DOHH2 (cell line): ENCODE measurements around the gene DDX1.

Source experiments
- H3F3A ChIP-seq: fragments of 200-600 bp; sonication (generic), shearing (Covaris generic); 2 replicates; pipeline ENCODE4 v1.6.0; 2016; ENCODE audit warnings: antibody characterized with exemption, mild to moderate bottlenecking; ENCODE audit not compliant: control insufficient read depth, insufficient read depth
- H3K27ac ChIP-seq: fragments of 200-600 bp; sonication (generic); 2 replicates; pipeline ENCODE4 v1.5.1; 2014; ENCODE audit warnings: low read depth, mild to moderate bottlenecking, low read length, moderate library complexity
- H3K27me3 ChIP-seq: fragments of 200-600 bp; sonication (generic); 2 replicates; pipeline ENCODE4 v1.6.1; 2014; ENCODE audit warnings: mild to moderate bottlenecking, low read length, mixed read lengths; ENCODE audit not compliant: control insufficient read depth
- H3K36me3 ChIP-seq: fragments of 200-600 bp; sonication (generic); 2 replicates; pipeline ENCODE4 v1.6.1; 2014; ENCODE audit warnings: mild to moderate bottlenecking, low read length, moderate library complexity, mixed read lengths; ENCODE audit not compliant: control insufficient read depth
- H3K4me1 ChIP-seq: fragments of 200-600 bp; sonication (generic); 2 replicates; pipeline ENCODE4 v1.6.1; 2014; ENCODE audit warnings: mild to moderate bottlenecking, low read length, mixed read lengths; ENCODE audit not compliant: control insufficient read depth
- H3K4me2 ChIP-seq: fragments of 200-600 bp; sonication (generic); 2 replicates; pipeline ENCODE4 v1.6.0; 2014; ENCODE audit warnings: mild to moderate bottlenecking, low read length, moderate library complexity
- H3K4me3 ChIP-seq: fragments of 200-600 bp; sonication (generic); 2 replicates; pipeline ENCODE4 v1.5.1; 2014; ENCODE audit warnings: mild to moderate bottlenecking, low read length, mixed read lengths
- H3K79me2 ChIP-seq: fragments of 200-600 bp; sonication (generic); 2 replicates; pipeline ENCODE4 v1.6.1; 2014; ENCODE audit warnings: mild to moderate bottlenecking, low read length, mixed read lengths; ENCODE audit not compliant: control insufficient read depth
- H3K9me2 ChIP-seq: fragments of 200-600 bp; sonication (generic); replicated peaks from 2 replicates; pipeline ENCODE4 v1.6.1; 2014; ENCODE audit warnings: mild to moderate bottlenecking, low read length, mixed read lengths; ENCODE audit not compliant: control insufficient read depth
- H3K9me3 ChIP-seq: fragments of 200-600 bp; sonication (generic); 2 replicates; pipeline ENCODE4 v1.6.1; 2014; ENCODE audit warnings: antibody characterized with exemption, low read length, mixed read lengths; ENCODE audit not compliant: control insufficient read depth, insufficient read depth
- H4K20me1 ChIP-seq: fragments of 200-600 bp; sonication (generic); 2 replicates; pipeline ENCODE4 v1.6.0; 2014; ENCODE audit warnings: low read depth, mild to moderate bottlenecking, antibody characterized with exemption, low read length, moderate library complexity; ENCODE audit not compliant: control insufficient read depth, insufficient read depth
- EZH2phosphoT487 ChIP-seq: fragments of 200-600 bp; sonication (generic); IDR thresholded peaks from 2 replicates; pipeline ENCODE4 v1.6.1; 2017; ENCODE audit warnings: borderline replicate concordance, mild to moderate bottlenecking, antibody characterized with exemption, low read length, moderate library complexity, mixed read lengths
- TF ChIP-seq, protein P1 (sequence below): fragments of 200-600 bp; sonication (generic); IDR thresholded peaks from one replicate; pipeline ENCODE4 v1.5.1; 2014; ENCODE audit warnings: antibody characterized with exemption, mild to moderate bottlenecking, low read depth, low read length; ENCODE audit not compliant: poor library complexity, severe bottlenecking

The DDX1 gene

DNA sequence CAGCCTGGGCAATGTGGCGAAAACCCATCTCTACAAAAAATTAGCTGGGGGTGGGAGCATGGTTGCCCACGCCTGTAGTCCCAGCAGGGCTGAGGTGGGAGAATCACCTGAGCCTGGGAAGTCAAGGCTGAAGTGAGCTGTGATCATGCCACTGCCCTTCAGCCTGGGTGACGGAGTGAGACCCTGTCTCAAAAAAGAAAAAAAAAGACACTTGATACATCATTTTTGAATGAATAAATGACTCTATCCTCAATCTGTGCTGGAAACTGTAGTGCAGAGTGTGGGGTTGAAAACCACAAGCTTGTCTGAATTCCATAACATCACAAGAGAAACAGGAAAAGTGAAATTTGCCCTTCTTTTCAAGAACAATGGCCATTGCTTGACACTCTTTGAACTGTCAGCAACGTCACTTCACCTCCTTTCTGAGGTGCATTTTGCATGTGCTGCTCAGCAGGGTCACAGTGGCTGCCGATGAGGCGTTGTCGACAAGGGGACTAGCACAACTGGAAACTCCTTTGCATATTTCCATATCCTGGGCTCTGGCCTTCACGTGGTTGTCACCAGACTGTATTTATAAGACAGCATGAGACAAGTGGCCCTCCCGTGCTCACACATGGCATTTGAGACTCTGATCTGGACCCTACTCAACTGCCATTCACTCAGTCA lies 54.2 kb downstream of the DDX1 start:
- Histone ChIP-seq H4K20me1 (no peaks in the 10 kb centered on the region), H3K27me3 (no peaks in the 10 kb centered on the region)
- no peak for TF ChIP-seq EZH2phosphoT487
- TF ChIP-seq, protein P1, sequence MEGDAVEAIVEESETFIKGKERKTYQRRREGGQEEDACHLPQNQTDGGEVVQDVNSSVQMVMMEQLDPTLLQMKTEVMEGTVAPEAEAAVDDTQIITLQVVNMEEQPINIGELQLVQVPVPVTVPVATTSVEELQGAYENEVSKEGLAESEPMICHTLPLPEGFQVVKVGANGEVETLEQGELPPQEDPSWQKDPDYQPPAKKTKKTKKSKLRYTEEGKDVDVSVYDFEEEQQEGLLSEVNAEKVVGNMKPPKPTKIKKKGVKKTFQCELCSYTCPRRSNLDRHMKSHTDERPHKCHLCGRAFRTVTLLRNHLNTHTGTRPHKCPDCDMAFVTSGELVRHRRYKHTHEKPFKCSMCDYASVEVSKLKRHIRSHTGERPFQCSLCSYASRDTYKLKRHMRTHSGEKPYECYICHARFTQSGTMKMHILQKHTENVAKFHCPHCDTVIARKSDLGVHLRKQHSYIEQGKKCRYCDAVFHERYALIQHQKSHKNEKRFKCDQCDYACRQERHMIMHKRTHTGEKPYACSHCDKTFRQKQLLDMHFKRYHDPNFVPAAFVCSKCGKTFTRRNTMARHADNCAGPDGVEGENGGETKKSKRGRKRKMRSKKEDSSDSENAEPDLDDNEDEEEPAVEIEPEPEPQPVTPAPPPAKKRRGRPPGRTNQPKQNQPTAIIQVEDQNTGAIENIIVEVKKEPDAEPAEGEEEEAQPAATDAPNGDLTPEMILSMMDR = no peak

DNA sequence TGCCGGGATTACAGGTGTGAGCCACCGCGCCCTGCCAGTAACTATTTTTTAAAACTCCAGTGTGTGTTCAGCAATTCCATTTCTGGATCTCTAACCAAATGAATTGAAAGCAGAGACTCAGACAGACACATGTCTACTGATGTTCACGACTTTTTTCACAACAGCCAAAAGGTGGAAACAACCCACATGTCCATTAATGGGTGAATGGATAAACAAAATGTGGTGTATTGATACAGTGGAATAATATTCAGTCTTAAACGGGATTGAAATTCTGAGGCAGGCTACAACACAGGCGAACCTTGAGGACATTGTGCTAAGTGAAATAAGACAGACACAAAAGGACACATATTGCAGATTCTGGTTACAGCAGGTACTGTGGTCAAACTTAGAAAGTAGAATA lies 55.0 kb downstream of the DDX1 start:
- no peaks in the 10 kb centered on the region for H4K20me1 ChIP-seq
- no peaks in the 10 kb centered on the region for H3K79me2 ChIP-seq
- no peaks in the 10 kb centered on the region for H3F3A ChIP-seq
- H3K9me2 ChIP-seq = no peaks in the 10 kb centered on the region
- no peak overlapping the region for H3K4me2 ChIP-seq
- no peaks in the 10 kb centered on the region for H3K27me3 ChIP-seq
- H3K4me3 ChIP-seq = no peak overlapping the region
- H3K27ac ChIP-seq = no peak overlapping the region
- H3K4me1 ChIP-seq = no peaks in the 10 kb centered on the region
- H3K36me3 ChIP-seq = no peaks in the 10 kb centered on the region
- TF ChIP-seq, protein P1 = no peak
- TF ChIP-seq EZH2phosphoT487 = no peak
- H3K9me3 ChIP-seq = no peaks in the 10 kb centered on the region

More for the DNA sequence above, 54.2 kb downstream of the DDX1 start:
- Histone ChIP-seq H3K27ac (no peak overlapping the region), H3K9me2 (no peaks in the 10 kb centered on the region), H3F3A (no peaks in the 10 kb centered on the region), H3K4me3 (no peak overlapping the region), H3K4me1 (no peaks in the 10 kb centered on the region), H3K4me2 (no peak overlapping the region), H3K9me3 (no peaks in the 10 kb centered on the region), H3K79me2 (no peaks in the 10 kb centered on the region), H3K36me3 (peaks cover 5% of the 10 kb centered on the region; the same call in 1 of the 2 replicates)

GRCh38 chr2:15647622-15648590 lies 56.2 kb downstream of the DDX1 start:
- H3K4me3 ChIP-seq = no peak overlapping the region
- H3K27me3 ChIP-seq = no peaks in the 10 kb centered on the region
- H3K4me1 ChIP-seq = no peaks in the 10 kb centered on the region
- no peaks in the 10 kb centered on the region for H3K79me2 ChIP-seq
- no peaks in the 10 kb centered on the region for H3K36me3 ChIP-seq
- TF ChIP-seq, protein P1 = no peak
- no peak for TF ChIP-seq EZH2phosphoT487
- H3K4me2 ChIP-seq = no peak overlapping the region
- no peaks in the 10 kb centered on the region for H3K9me2 ChIP-seq
- H3K9me3 ChIP-seq = no peaks in the 10 kb centered on the region
- no peak overlapping the region for H3K27ac ChIP-seq
- no peaks in the 10 kb centered on the region for H3F3A ChIP-seq
- H4K20me1 ChIP-seq = no peaks in the 10 kb centered on the region
